Breast epithelium (tissue), 4 donors: ENCODE measurements around the gene PPP1R2. TPM values are rescaled to one million over a fixed set of nuclear protein-coding genes. Genes with fewer than 3 reads are reported as not detected.
A peak's percentile ranks its signal among the peaks of the same experiment; 100 is the strongest.

Source experiments
- DNase-seq, 2 donors: peaks; one replicate each; pipeline ENCODE4 v3.0.0-alpha.2; 2019; ENCODE audit warnings: low spot score in 2 of 2
- H3K27ac ChIP-seq, 2 donors: fragments of 200-600 bp; sonication (generic) in 1 of 2; one replicate each; pipeline ENCODE4 v1.5.1; 2016 to 2019; ENCODE audit warnings: mild to moderate bottlenecking in 1 of 2
- H3K27me3 ChIP-seq, 2 donors: fragments of 200-600 bp; sonication (generic) in 1 of 2; one replicate each; pipeline versions ENCODE4 v1.5.1 to v1.6.0; 2017 to 2019; ENCODE audit warnings: control low read depth in 1 of 2, mild to moderate bottlenecking in 1 of 2
- H3K36me3 ChIP-seq: fragments of 200-600 bp; one replicate; pipeline ENCODE4 v1.5.1; 2019
- H3K4me1 ChIP-seq, 2 donors: fragments of 200-600 bp; sonication (generic); one replicate each; pipeline ENCODE4 v1.5.1; 2016 to 2019; ENCODE audit warnings: control low read depth in 1 of 2
- H3K4me3 ChIP-seq, 3 donors: fragments of 200-600 bp; sonication (generic); 1 replicate in 2 of 3; 2 replicates in 1 of 3; pipeline ENCODE4 v1.5.1; 2016 to 2019; ENCODE audit warnings: mild to moderate bottlenecking in 3 of 3, moderate library complexity in 2 of 3
- H3K9me3 ChIP-seq, 2 donors: fragments of 200-600 bp; sonication (generic) in 1 of 2; one replicate each; pipeline ENCODE4 v1.5.1; 2016 to 2019; ENCODE audit warnings: control low read depth in 1 of 2
- CTCF ChIP-seq, 3 donors: fragments of 450-650 bp; IDR thresholded peaks; one replicate each; pipeline ENCODE4 v1.5.1; 2016 to 2017; ENCODE audit warnings: antibody characterized with exemption in 3 of 3, mild to moderate bottlenecking in 3 of 3, moderate library complexity in 3 of 3
- POLR2A ChIP-seq: fragments of 450-650 bp; IDR thresholded peaks from one replicate; pipeline ENCODE4 v1.6.1; 2016; ENCODE audit warnings: antibody characterized with exemption, mild to moderate bottlenecking, moderate library complexity
- POLR2AphosphoS5 ChIP-seq, 3 donors: sonication (generic); formaldehyde crosslinking; IDR thresholded peaks; one replicate each; pipeline ENCODE4 v1.6.1; 2017; ENCODE audit warnings: antibody characterized with exemption in 3 of 3
- intact Hi-C: fragments of 100-400 bp; cut with DNase I; formaldehyde crosslinking; loops from one replicate; pipeline ENCODE4 v1.15.1; 2023; ENCODE audit warnings: low total_unique reads
- total RNA-seq, 3 donors: library from RNA; depleted of rRNA; stranded (reverse); fragments of >200 nt; gene quantifications; one replicate each; pipeline ENCODE4 v1.1.0, GENCODE V29; 2016

Gene PPP1R2
- total RNA-seq, 3 donors from 2014 or later, result 44.8 to 65.7 (median 61.6) TPM

GRCh38 chr3:195566797-195567196 lies 23.7 kb upstream of the PPP1R2 start:
- Histone ChIP-seq H3K4me1 (no peaks in the 10 kb centered on the region), H3K27ac (no peak overlapping the region), H3K27me3 (no peaks in the 10 kb centered on the region), H3K36me3 (no peaks in the 10 kb centered on the region), H3K4me3 (no peak overlapping the region), H3K9me3 (no peaks in the 10 kb centered on the region)
- intact Hi-C loops, result no loop called here
- no peak for DNase-seq
- TF ChIP-seq POLR2A (no peak), CTCF (IDR thresholded peaks at IDR 0.05) (no peak), POLR2AphosphoS5 (IDR thresholded peaks at IDR 0.05) (no peak)

GRCh38 chr3:195565716-195566115 lies 22.6 kb upstream of the PPP1R2 start:
- Histone ChIP-seq H3K27me3 (no peaks in the 10 kb centered on the region), H3K4me1 (no peaks in the 10 kb centered on the region), H3K27ac (no peak overlapping the region), H3K36me3 (no peaks in the 10 kb centered on the region), H3K4me3 (no peak overlapping the region), H3K9me3 (no peaks in the 10 kb centered on the region)
- intact Hi-C loops, result no loop called here
- DNase-seq, result no peak
- TF ChIP-seq POLR2AphosphoS5 (IDR thresholded peaks at IDR 0.05) (no peak), POLR2A (no peak), CTCF (IDR thresholded peaks at IDR 0.05) (no peak)

GRCh38 chr3:195563317-195563716 lies 20.2 kb upstream of the PPP1R2 start:
- Histone ChIP-seq H3K27me3 (no peaks in the 10 kb centered on the region), H3K4me1 (no peaks in the 10 kb centered on the region), H3K4me3 (no peak overlapping the region), H3K36me3 (no peaks in the 10 kb centered on the region), H3K27ac (no peak overlapping the region), H3K9me3 (no peaks in the 10 kb centered on the region)
- DNase-seq, result no peak
- intact Hi-C loops, result no loop called here
- TF ChIP-seq POLR2AphosphoS5 (IDR thresholded peaks at IDR 0.05) (peak in 2 of 3 donors; percentile 21 to 68), CTCF (IDR thresholded peaks at IDR 0.05) (no peak), POLR2A (no peak)

GRCh38 chr3:195559723-195560409 lies 16.7 kb upstream of the PPP1R2 start:
- intact Hi-C loops, result no loop called here
- Histone ChIP-seq H3K4me3 (no peak overlapping the region), H3K4me1 (no peaks in the 10 kb centered on the region), H3K9me3 (no peaks in the 10 kb centered on the region), H3K36me3 (no peaks in the 10 kb centered on the region), H3K27ac (no peak overlapping the region), H3K27me3 (no peaks in the 10 kb centered on the region)
- no peak for TF ChIP-seq CTCF (IDR thresholded peaks at IDR 0.05)
- TF ChIP-seq POLR2A, result no peak
- no peak for TF ChIP-seq POLR2AphosphoS5 (IDR thresholded peaks at IDR 0.05)
- DNase-seq, result no peak

- TF ChIP-seq POLR2A (no peak), CTCF (IDR thresholded peaks at IDR 0.05) (peak in 2 of 3 donors; percentile 43 to 61), POLR2AphosphoS5 (IDR thresholded peaks at IDR 0.05) (no peak)
- no peak for DNase-seq
- intact Hi-C loops, result no loop called here
Measured at GRCh38 chr3:195558602-195559001, 15.5 kb upstream of the PPP1R2 start.

More at GRCh38 chr3:195558602-195559001, 15.5 kb upstream of the PPP1R2 start:
- H3K4me3 ChIP-seq, result no peak overlapping the region
- no peak overlapping the region for H3K27ac ChIP-seq
- no peaks in the 10 kb centered on the region for H3K9me3 ChIP-seq
- H3K36me3 ChIP-seq, result no peaks in the 10 kb centered on the region
- no peaks in the 10 kb centered on the region for H3K27me3 ChIP-seq
- H3K4me1 ChIP-seq, result no peaks in the 10 kb centered on the region
